ENCODE results near the gene PTPRD.

PTPRD gene

GRCh38 chr9:8289681-8290080, 2323.1 kb downstream of the PTPRD start:
- no peaks in the 10 kb centered on the region for H3K36me3 ChIP-seq (ENCODE audit: insufficient read depth, low read length)
- H3K79me2 ChIP-seq (ENCODE audit: insufficient read depth, low read length) = no peaks in the 10 kb centered on the region
- H3K9me3 ChIP-seq (ENCODE audit: insufficient read depth, low read depth, low read length) = no peaks in the 10 kb centered on the region
- H3K4me3 ChIP-seq (ENCODE audit: low read length, poor library complexity, severe bottlenecking) = no peak overlapping the region
- no peaks in the 10 kb centered on the region for H3K9me2 ChIP-seq (replicated peaks; ENCODE audit: low read depth, low read length)
- TF ChIP-seq CTCF (conservative IDR thresholded peaks at IDR 0.05; ENCODE audit: low read length) (no peak), EZH2phosphoT487 (IDR thresholded peaks at IDR 0.05; ENCODE audit: borderline replicate concordance) (no peak)
- no peaks in the 10 kb centered on the region for H4K20me1 ChIP-seq (ENCODE audit: insufficient read depth, low read length, poor library complexity, severe bottlenecking)
- no peaks in the 10 kb centered on the region for H3K27me3 ChIP-seq (ENCODE audit: insufficient read depth, low read length, poor library complexity, severe bottlenecking)
- no peaks in the 10 kb centered on the region for H3K4me1 ChIP-seq (ENCODE audit: insufficient read depth, low read length, poor library complexity, severe bottlenecking)
- no peak overlapping the region for H2AFZ ChIP-seq (ENCODE audit: low read length)
- no peaks in the 10 kb centered on the region for H3F3A ChIP-seq (ENCODE audit: low read depth)
- no peak overlapping the region for H3K4me2 ChIP-seq (ENCODE audit: low read depth, low read length, poor library complexity, severe bottlenecking)
- no peak overlapping the region for H3K9ac ChIP-seq (ENCODE audit: low read depth, low read length, poor library complexity, severe bottlenecking)

- Histone ChIP-seq H3K4me3 (ENCODE audit: low read length, poor library complexity, severe bottlenecking) (no peak overlapping the region), H3K36me3 (ENCODE audit: insufficient read depth, low read length) (no peaks in the 10 kb centered on the region), H2AFZ (ENCODE audit: low read length) (no peak overlapping the region), H3K4me1 (ENCODE audit: insufficient read depth, low read length, poor library complexity, severe bottlenecking) (no peaks in the 10 kb centered on the region), H3K9me2 (replicated peaks; ENCODE audit: low read depth, low read length) (no peaks in the 10 kb centered on the region), H3K9ac (ENCODE audit: low read depth, low read length, poor library complexity, severe bottlenecking) (no peak overlapping the region), H3K9me3 (ENCODE audit: insufficient read depth, low read depth, low read length) (no peaks in the 10 kb centered on the region), H4K20me1 (ENCODE audit: insufficient read depth, low read length, poor library complexity, severe bottlenecking) (no peaks in the 10 kb centered on the region), H3K4me2 (ENCODE audit: low read depth, low read length, poor library complexity, severe bottlenecking) (no peak overlapping the region), H3K27me3 (ENCODE audit: insufficient read depth, low read length, poor library complexity, severe bottlenecking) (no peaks in the 10 kb centered on the region), H3K79me2 (ENCODE audit: insufficient read depth, low read length) (no peaks in the 10 kb centered on the region), H3F3A (ENCODE audit: low read depth) (no peaks in the 10 kb centered on the region)
- TF ChIP-seq CTCF (conservative IDR thresholded peaks at IDR 0.05; ENCODE audit: low read length) = no peak
- no peak for TF ChIP-seq EZH2phosphoT487 (IDR thresholded peaks at IDR 0.05; ENCODE audit: borderline replicate concordance)
Observed at GRCh38 chr9:8287970-8288369, 2324.8 kb downstream of the PTPRD start.

- Histone ChIP-seq H3K9me3 (ENCODE audit: insufficient read depth, low read depth, low read length) (no peaks in the 10 kb centered on the region), H3K4me2 (ENCODE audit: low read depth, low read length, poor library complexity, severe bottlenecking) (no peak overlapping the region), H3K27me3 (ENCODE audit: insufficient read depth, low read length, poor library complexity, severe bottlenecking) (no peaks in the 10 kb centered on the region), H3K4me3 (ENCODE audit: low read length, poor library complexity, severe bottlenecking) (no peak overlapping the region), H3K9ac (ENCODE audit: low read depth, low read length, poor library complexity, severe bottlenecking) (no peak overlapping the region), H3F3A (ENCODE audit: low read depth) (no peaks in the 10 kb centered on the region), H3K79me2 (ENCODE audit: insufficient read depth, low read length) (no peaks in the 10 kb centered on the region), H3K4me1 (ENCODE audit: insufficient read depth, low read length, poor library complexity, severe bottlenecking) (no peaks in the 10 kb centered on the region), H3K9me2 (replicated peaks; ENCODE audit: low read depth, low read length) (no peaks in the 10 kb centered on the region), H3K36me3 (ENCODE audit: insufficient read depth, low read length) (no peaks in the 10 kb centered on the region), H4K20me1 (ENCODE audit: insufficient read depth, low read length, poor library complexity, severe bottlenecking) (no peaks in the 10 kb centered on the region), H2AFZ (ENCODE audit: low read length) (no peak overlapping the region)
- TF ChIP-seq CTCF (conservative IDR thresholded peaks at IDR 0.05; ENCODE audit: low read length) (no peak), EZH2phosphoT487 (IDR thresholded peaks at IDR 0.05; ENCODE audit: borderline replicate concordance) (no peak)
Observed at GRCh38 chr9:8287501-8287900, 2325.3 kb downstream of the PTPRD start.

Measured in Loucy (cell line).